AG10803 (cell line): ENCODE measurements around the gene KCNQ1OT1.

Source experiments
- DNase-seq: peaks from one replicate; pipeline ENCODE4 v3.0.0; 2010; ENCODE audit warnings: low read depth
- H3K4me3 ChIP-seq: 2 replicates; pipeline ENCODE4 v1.5.1; 2011; ENCODE audit warnings: mild to moderate bottlenecking, low read length, control low read depth
- CTCF ChIP-seq: conservative IDR thresholded peaks from 2 replicates; pipeline ENCODE4 v1.5.1; 2011; ENCODE audit warnings: mild to moderate bottlenecking, low read length, control low read depth, inconsistent platforms

KCNQ1OT1 gene

GRCh38 chr11:2674658-2675131, 25.1 kb downstream of the KCNQ1OT1 start:
- no peak for DNase-seq
- H3K4me3 ChIP-seq, result no peak overlapping the region
- TF ChIP-seq CTCF, result no peak

DNA sequence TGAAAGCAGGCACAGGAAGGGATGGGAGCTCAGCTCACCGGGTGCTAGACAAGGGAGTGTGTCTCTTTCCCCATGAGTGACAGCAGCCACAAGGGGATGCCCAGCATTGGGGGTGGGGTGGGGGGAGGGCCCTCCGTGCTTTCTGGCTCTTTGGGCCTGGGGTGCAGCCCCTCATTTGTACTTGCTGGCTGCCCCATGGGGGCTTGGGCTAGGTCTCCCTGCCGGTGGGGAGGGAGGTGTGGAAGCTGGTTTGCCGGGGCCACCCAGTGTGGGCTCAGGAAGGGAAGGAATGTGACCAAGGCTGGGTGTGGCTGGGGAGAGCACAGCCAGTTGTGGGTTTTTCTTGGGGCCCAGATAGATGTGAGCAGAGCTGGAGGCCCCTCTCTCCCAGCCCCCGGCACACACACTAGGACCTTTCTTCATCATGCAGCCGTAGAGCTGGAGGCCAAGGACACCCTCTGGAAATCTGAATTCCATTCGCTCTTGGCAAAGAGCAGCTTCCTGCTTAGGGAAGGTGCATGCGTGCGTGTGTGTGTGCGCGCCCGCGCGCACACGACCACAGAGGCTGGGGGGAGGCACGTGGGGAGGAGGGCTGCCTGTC, 25.8 kb downstream of the KCNQ1OT1 start:
- no peak for TF ChIP-seq CTCF
- H3K4me3 ChIP-seq, result no peak overlapping the region
- DNase-seq, result no peak

DNA sequence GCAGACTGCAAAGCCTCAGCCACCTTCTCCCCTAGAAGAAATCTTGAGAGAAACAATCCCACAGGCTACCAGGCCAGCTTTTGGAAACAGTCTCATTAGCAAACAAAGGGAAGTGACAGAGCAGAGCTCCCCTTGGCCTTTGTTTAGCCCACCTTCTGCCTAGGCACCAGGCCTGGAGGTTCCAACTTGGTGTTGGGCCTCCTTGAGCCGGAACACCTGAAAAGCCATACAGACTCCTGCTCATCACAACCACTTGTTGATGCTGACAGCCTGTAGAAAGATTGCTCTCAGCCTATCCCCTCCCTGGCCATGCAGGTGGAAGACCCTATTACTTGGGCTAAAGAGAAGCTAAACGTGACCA, 26.6 kb downstream of the KCNQ1OT1 start:
- TF ChIP-seq CTCF, result no peak
- DNase-seq, result no peak
- H3K4me3 ChIP-seq, result no peak overlapping the region

DNA sequence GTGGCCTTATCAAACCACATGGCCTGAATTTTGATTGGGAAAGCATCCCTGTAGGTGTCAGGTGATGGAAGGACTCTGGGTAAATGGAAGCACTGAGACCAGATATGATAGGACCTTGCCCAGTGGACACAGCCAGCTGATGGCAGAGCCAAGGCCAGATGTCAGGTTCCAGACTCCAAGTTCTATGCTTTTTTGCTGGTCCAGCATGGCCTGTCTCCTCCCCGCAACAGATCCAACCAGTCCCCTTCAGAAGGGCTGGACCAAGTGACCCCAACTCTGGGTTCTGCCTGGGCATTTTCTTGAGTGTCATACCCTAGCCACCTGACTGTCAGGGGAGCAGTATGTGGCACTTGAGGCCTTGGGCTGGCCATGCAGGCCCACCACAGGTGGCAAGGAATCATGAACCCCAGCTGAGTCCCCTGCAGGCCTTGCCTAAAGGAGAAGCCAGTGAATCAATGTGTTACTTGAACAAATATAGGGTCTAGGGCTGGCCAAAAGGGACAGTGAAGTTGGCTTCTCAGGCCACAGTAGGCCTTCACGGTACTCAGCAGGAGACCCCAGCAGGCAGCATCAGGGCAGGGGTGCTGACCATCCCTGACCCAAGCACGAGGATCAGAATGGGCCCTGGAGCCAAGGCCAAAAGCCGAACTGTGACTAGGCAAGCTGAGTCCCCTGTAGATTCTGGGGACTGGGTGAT, 27.1 kb downstream of the KCNQ1OT1 start:
- no peak for TF ChIP-seq CTCF
- no peak overlapping the region for H3K4me3 ChIP-seq
- DNase-seq, result no peak

DNA sequence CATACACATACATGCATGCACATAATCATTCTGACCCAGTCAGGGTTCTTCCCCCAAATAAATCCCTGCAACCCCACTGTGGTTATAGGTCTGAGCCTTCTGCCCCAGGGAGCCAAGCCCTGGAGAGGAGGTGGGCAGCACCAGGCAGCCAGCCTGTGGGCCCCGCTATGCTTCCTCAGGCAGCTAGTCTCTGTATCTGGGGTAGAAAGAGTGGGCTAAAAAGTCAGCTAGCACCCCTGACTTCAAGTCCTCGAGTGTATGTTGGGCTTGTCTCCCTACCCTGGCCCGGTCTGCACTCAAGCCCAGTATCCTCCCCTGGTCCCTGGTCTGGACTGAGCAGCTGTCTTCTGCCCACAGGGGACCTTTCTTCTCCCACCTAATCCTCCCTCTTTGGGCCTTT, 28.0 kb downstream of the KCNQ1OT1 start:
- H3K4me3 ChIP-seq, result no peak overlapping the region
- TF ChIP-seq CTCF, result no peak
- no peak for DNase-seq

DNA sequence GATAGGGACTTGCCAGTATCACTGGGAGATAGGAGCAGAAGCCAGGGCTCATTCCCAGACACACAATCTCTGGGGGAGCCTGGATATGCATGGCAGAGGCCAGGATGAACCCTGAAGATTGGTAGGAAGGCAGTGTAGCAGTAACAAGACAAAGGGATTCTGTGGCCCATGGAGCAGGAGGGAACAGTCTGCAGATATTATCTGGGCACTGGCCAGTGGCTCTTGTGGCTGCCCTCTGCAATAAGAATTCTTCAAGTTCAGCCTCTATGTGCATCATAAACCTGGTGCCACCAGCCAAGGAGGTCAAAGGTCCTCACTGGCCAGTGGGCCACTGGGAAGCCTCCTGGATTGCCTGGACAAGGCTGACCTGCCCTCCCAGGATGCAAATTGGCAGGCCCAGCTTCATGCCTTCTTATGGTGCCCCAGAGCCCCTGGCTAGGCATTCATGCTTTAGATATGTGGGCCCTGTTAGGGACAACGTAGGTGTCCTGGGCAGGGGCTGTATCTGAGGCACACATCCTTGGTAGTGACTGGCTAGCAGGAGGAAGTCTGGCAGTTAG, 29.2 kb downstream of the KCNQ1OT1 start:
- no peak overlapping the region for H3K4me3 ChIP-seq
- no peak for DNase-seq
- no peak for TF ChIP-seq CTCF
